Breast epithelium (tissue), 4 donors: ENCODE results near the gene SF1. TPM values are rescaled to one million over a fixed set of nuclear protein-coding genes. Genes with fewer than 3 reads are reported as not detected.

Experiments used
- DNase-seq, 2 donors: peaks; one replicate each; pipeline ENCODE4 v3.0.0-alpha.2; 2019; ENCODE audit warnings: low spot score in 2 of 2
- H3K27ac ChIP-seq, 2 donors: fragments of 200-600 bp; sonication (generic) in 1 of 2; one replicate each; pipeline ENCODE4 v1.5.1; 2016 to 2019; ENCODE audit warnings: mild to moderate bottlenecking in 1 of 2
- H3K27me3 ChIP-seq, 2 donors: fragments of 200-600 bp; sonication (generic) in 1 of 2; one replicate each; pipeline versions ENCODE4 v1.5.1 to v1.6.0; 2017 to 2019; ENCODE audit warnings: control low read depth in 1 of 2, mild to moderate bottlenecking in 1 of 2
- H3K36me3 ChIP-seq: fragments of 200-600 bp; one replicate; pipeline ENCODE4 v1.5.1; 2019
- H3K4me1 ChIP-seq, 2 donors: fragments of 200-600 bp; sonication (generic); one replicate each; pipeline ENCODE4 v1.5.1; 2016 to 2019; ENCODE audit warnings: control low read depth in 1 of 2
- H3K4me3 ChIP-seq, 3 donors: fragments of 200-600 bp; sonication (generic); 1 replicate in 2 of 3; 2 replicates in 1 of 3; pipeline ENCODE4 v1.5.1; 2016 to 2019; ENCODE audit warnings: mild to moderate bottlenecking in 3 of 3, moderate library complexity in 2 of 3
- H3K9me3 ChIP-seq, 2 donors: fragments of 200-600 bp; sonication (generic) in 1 of 2; one replicate each; pipeline ENCODE4 v1.5.1; 2016 to 2019; ENCODE audit warnings: control low read depth in 1 of 2
- CTCF ChIP-seq, 3 donors: fragments of 450-650 bp; IDR thresholded peaks; one replicate each; pipeline ENCODE4 v1.5.1; 2016 to 2017; ENCODE audit warnings: antibody characterized with exemption in 3 of 3, mild to moderate bottlenecking in 3 of 3, moderate library complexity in 3 of 3
- POLR2A ChIP-seq: fragments of 450-650 bp; IDR thresholded peaks from one replicate; pipeline ENCODE4 v1.6.1; 2016; ENCODE audit warnings: antibody characterized with exemption, mild to moderate bottlenecking, moderate library complexity
- POLR2AphosphoS5 ChIP-seq, 3 donors: sonication (generic); formaldehyde crosslinking; IDR thresholded peaks; one replicate each; pipeline ENCODE4 v1.6.1; 2017; ENCODE audit warnings: antibody characterized with exemption in 3 of 3
- intact Hi-C: fragments of 100-400 bp; cut with DNase I; formaldehyde crosslinking; loops from one replicate; pipeline ENCODE4 v1.15.1; 2023; ENCODE audit warnings: low total_unique reads
- total RNA-seq, 3 donors: library from RNA; depleted of rRNA; stranded (reverse); fragments of >200 nt; gene quantifications; one replicate each; pipeline ENCODE4 v1.1.0, GENCODE V29; 2016

The SF1 gene
- total RNA-seq, 3 donors from 2014 or later, result 264 to 293 (median 277) TPM

DNA sequence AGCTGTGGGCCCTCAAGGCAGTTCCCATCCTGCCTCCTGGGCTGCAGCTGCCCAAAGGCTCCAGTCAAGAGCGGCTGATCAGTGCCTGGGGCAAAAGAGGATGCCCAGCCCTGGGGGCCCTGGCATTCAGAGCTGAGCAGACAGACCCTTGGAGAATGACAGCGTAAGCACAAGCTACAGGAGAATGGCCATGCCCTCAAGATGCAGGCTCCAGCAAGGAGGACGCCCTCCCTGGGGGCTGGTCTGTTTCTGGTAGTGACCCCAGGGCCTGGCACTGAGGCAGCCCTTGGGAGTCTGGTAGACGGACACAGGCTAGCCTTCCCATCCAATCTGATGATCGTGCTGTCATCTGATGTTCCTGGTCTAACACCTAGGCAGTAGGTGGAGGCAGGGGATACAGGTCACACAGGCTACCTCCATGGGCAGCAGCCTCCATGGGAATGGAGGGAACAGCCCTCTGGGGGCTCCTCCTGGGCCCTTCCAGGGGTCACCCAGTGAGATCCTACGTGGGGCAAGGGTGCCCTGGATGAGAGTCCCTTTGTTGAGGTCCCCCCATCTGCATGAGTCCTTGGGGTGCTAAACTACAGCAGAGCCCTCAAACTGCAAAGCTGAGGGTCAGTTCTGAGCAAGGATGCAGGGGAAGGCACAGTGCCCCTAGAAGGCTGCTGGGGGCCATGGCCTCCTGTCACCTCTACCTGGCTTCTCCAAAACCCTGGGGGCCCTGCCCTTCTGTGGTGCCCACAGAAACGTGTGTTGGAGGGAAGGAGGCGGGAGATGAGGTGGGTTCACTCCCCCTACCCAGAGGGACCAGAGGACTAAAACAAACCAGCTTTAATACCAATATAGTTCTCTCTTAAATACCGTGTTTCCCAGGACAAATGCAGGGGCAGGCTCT is 10.2 kb upstream of the SF1 start:
- Histone ChIP-seq H3K27ac (no peak overlapping the region), H3K36me3 (no peaks in the 10 kb centered on the region), H3K4me3 (no peak overlapping the region), H3K9me3 (no peaks in the 10 kb centered on the region), H3K27me3 (no peaks in the 10 kb centered on the region), H3K4me1 (no peaks in the 10 kb centered on the region)
- DNase-seq, result no peak
- intact Hi-C loops, result no loop called here
- TF ChIP-seq POLR2A (no peak), POLR2AphosphoS5 (IDR thresholded peaks at IDR 0.05) (no peak), CTCF (IDR thresholded peaks at IDR 0.05) (no peak)

DNA sequence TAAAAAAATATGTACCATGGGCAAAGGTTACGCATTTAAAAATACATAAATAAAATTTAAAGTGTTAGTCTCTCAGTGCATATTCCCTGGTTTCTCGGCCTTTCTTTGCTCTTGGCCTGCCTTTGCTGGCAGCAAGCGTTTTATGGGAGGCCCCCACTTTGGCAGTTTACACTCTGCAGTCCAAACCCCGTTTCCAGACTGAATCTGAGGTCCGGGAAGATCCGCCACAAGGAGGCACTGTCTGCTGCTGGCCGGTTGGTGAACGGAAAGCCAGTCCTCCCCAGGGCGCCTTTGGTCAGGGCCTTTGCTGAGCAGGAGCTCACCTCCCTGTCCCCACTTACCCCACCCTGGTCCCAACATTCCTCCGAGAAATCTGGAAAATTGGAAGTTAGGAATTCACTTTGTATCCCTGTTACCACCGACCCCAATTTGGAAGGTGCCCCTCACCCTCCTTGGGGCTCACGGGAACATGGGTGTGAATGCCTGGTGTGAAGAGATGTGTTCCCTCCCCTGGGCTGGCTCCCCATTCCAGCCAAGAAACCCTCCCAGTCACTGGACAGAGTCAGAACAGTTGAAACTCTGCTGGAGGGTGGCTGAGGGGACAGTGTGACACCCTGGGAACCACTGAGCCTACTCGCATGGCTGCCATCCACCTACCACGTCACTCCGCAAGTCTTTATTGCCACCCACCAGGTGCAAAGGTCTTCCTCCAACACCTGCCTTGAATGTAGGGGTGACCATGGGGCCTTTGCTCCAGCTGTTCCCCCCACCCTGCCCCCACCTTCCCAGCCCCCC is 9.4 kb upstream of the SF1 start:
- Histone ChIP-seq H3K36me3 (no peaks in the 10 kb centered on the region), H3K27ac (no peak overlapping the region), H3K4me1 (no peaks in the 10 kb centered on the region), H3K27me3 (no peaks in the 10 kb centered on the region), H3K4me3 (no peak overlapping the region), H3K9me3 (no peaks in the 10 kb centered on the region)
- TF ChIP-seq CTCF (IDR thresholded peaks at IDR 0.05), result peak; percentile 31 to 54 (median 44)
- no peak for TF ChIP-seq POLR2A
- intact Hi-C loops, result no loop called here
- DNase-seq, result peak in 1 of 2 donors; percentile 58

DNA sequence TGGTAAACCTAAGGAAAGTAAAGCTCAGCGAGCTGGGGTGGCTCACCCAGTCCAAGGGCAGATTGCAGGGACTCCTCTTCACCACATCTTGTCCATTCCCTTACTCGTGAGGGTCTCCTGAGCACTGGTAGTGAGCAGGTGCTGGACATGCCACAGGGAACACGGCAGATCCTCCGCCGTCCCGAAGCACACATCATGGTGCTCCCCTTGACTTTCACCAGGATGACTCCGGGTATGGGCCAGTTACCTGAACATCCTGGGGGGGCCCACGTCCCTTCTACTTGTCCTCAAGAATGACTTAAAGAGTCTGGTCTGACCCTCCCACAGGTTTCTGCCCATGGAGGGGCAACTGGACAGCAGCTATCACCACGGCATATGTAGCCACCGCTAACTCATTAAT is 8.0 kb upstream of the SF1 start:
- TF ChIP-seq POLR2A (no peak), POLR2AphosphoS5 (IDR thresholded peaks at IDR 0.05) (no peak), CTCF (IDR thresholded peaks at IDR 0.05) (no peak)
- Histone ChIP-seq H3K4me3 (no peak overlapping the region), H3K27ac (no peak overlapping the region), H3K4me1 (no peaks in the 10 kb centered on the region), H3K27me3 (no peaks in the 10 kb centered on the region), H3K36me3 (no peaks in the 10 kb centered on the region), H3K9me3 (no peaks in the 10 kb centered on the region)
- intact Hi-C loops, result no loop called here
- DNase-seq, result peak in 1 of 2 donors; percentile 31

GRCh38 chr11:64784813-64785581 is 6.7 kb upstream of the SF1 start:
- H3K27me3 ChIP-seq, result no peaks in the 10 kb centered on the region
- TF ChIP-seq POLR2A, result no peak
- TF ChIP-seq CTCF (IDR thresholded peaks at IDR 0.05), result no peak
- TF ChIP-seq POLR2AphosphoS5 (IDR thresholded peaks at IDR 0.05), result no peak
- intact Hi-C loops, result no loop called here

More at GRCh38 chr11:64784813-64785581, 6.7 kb upstream of the SF1 start:
- Histone ChIP-seq H3K36me3 (no peaks in the 10 kb centered on the region), H3K4me3 (no peak overlapping the region), H3K9me3 (no peaks in the 10 kb centered on the region), H3K4me1 (no peaks in the 10 kb centered on the region), H3K27ac (no peak overlapping the region)
- no peak for DNase-seq
